H1 (cell line): ENCODE results near the gene USF1. TPM values are rescaled to one million over a fixed set of nuclear protein-coding genes. Genes with fewer than 3 reads are reported as not detected.

ENCODE experiments used
- CTCF ChIA-PET: fragments of 300-600 bp; sonication (Branson Sonifier 250); formaldehyde crosslinking; loops from one replicate; lab custom pipeline; 2021; ENCODE audit not compliant: partially characterized antibody; lab: Charles Lee
- POLR2A ChIA-PET: fragments of 300-600 bp; sonication (Branson Sonifier 250); formaldehyde crosslinking; loops from one replicate; lab custom pipeline; 2021; ENCODE audit warnings: inconsistent platforms; ENCODE audit not compliant: partially characterized antibody; lab: Charles Lee
- DNase-seq, 2 experiments: peaks; one replicate each; pipeline versions ENCODE4 v3.0.0 to v3.0.0-alpha.2; 2010 to 2022; ENCODE audit warnings: low spot score in 2 of 2, low read depth in 1 of 2, mixed read lengths in 1 of 2
- FAIRE-seq: peaks from 2 replicates; lab custom pipeline; 2011; peaks lifted over from hg19 to GRCh38; lab: Jason Lieb, UNC
- H2AFZ ChIP-seq: 2 replicates; pipeline ENCODE4 v1.8.1; 2012; ENCODE audit warnings: low read length, inconsistent platforms
- H2AK5ac ChIP-seq: 2 replicates; pipeline ENCODE4 v1.6.1; 2013; ENCODE audit warnings: low read depth, low read length
- H2BK120ac ChIP-seq: replicated peaks from 2 replicates; pipeline ENCODE3; 2013; ENCODE audit warnings: low read depth, low read length, inconsistent platforms
- H2BK12ac ChIP-seq: 2 replicates; pipeline ENCODE4 v1.6.1; 2013; ENCODE audit warnings: low read depth, low read length
- H2BK15ac ChIP-seq: 2 replicates; pipeline ENCODE4 v1.6.1; 2013; ENCODE audit warnings: low read length
- H2BK20ac ChIP-seq: 2 replicates; pipeline ENCODE4 v1.6.1; 2013; ENCODE audit warnings: low read length
- H2BK5ac ChIP-seq: 2 replicates; pipeline ENCODE4 v1.6.1; 2013; ENCODE audit warnings: low read depth, low read length
- H3K14ac ChIP-seq: 2 replicates; pipeline ENCODE4 v1.6.1; 2013; ENCODE audit warnings: inconsistent platforms; ENCODE audit not compliant: insufficient read length
- H3K18ac ChIP-seq: 2 replicates; pipeline ENCODE4 v1.6.1; 2013; ENCODE audit warnings: low read length; ENCODE audit errors: extremely low read depth
- H3K23ac ChIP-seq: 2 replicates; pipeline ENCODE4 v1.6.1; 2013; ENCODE audit warnings: inconsistent platforms; ENCODE audit not compliant: insufficient read length
- H3K23me2 ChIP-seq: 2 replicates; pipeline ENCODE4 v1.6.1; 2013; ENCODE audit warnings: low read depth, low read length
- H3K27ac ChIP-seq: 2 replicates; pipeline ENCODE4 v1.6.1; 2011; ENCODE audit warnings: low read depth, low read length, inconsistent platforms
- H3K27me3 ChIP-seq, 4 experiments: replicated peaks in 1 of 4; 1 replicate in 1 of 4; 2 replicates in 3 of 4; pipeline versions ENCODE4 v1.6.1 to v1.8.1; 2011 to 2013; ENCODE audit warnings: low read length in 3 of 4, mild to moderate bottlenecking in 3 of 4, inconsistent platforms in 2 of 4, mixed read lengths in 2 of 4, moderate library complexity in 1 of 4; ENCODE audit not compliant: control insufficient read depth in 3 of 4, insufficient read depth in 3 of 4; ENCODE audit errors: extremely low read depth in 1 of 4
- H3K36me3 ChIP-seq, 4 experiments: 2 replicates each; pipeline versions ENCODE4 v1.6.1 to v1.8.1; 2011 to 2013; ENCODE audit warnings: mild to moderate bottlenecking in 4 of 4, low read length in 3 of 4, moderate library complexity in 2 of 4, control low read depth in 1 of 4, inconsistent platforms in 1 of 4; ENCODE audit not compliant: insufficient read depth in 4 of 4, control insufficient read depth in 2 of 4
- H3K4ac ChIP-seq: replicated peaks from 2 replicates; pipeline ENCODE3; 2013; ENCODE audit warnings: low read length, low read depth, mixed read lengths, inconsistent platforms; ENCODE audit not compliant: insufficient read length
- H3K4me1 ChIP-seq, 4 experiments: replicated peaks in 1 of 4; 1 replicate in 1 of 4; 2 replicates in 3 of 4; pipeline versions ENCODE4 v1.6.1 to v1.8.1; 2011 to 2013; ENCODE audit warnings: low read length in 3 of 4, inconsistent platforms in 2 of 4, mixed read lengths in 1 of 4; ENCODE audit not compliant: insufficient read depth in 4 of 4, control insufficient read depth in 3 of 4
- H3K4me2 ChIP-seq, 2 experiments: 2 replicates each; pipeline versions ENCODE4 v1.6.1 to v1.8.1; 2011 to 2013; ENCODE audit warnings: low read depth in 2 of 2, low read length in 2 of 2, control low read depth in 1 of 2, inconsistent platforms in 1 of 2, mild to moderate bottlenecking in 1 of 2; ENCODE audit not compliant: insufficient read depth in 1 of 2
- H3K4me3 ChIP-seq, 4 experiments: fragments of 200-600, 300-600 bp in 1 of 4; sonication (generic), shearing (Covaris generic), sonication (Bioruptor Twin) in 1 of 4; 2 replicates each; pipeline versions ENCODE4 v1.5.1 to v1.8.1; 2011 to 2016; ENCODE audit warnings: low read length in 4 of 4, low read depth in 3 of 4, control low read depth in 2 of 4, inconsistent platforms in 2 of 4, mild to moderate bottlenecking in 2 of 4, mixed read lengths in 1 of 4, moderate library complexity in 1 of 4; ENCODE audit not compliant: insufficient read depth in 2 of 4; ENCODE audit errors: extremely low read depth in 1 of 4
- H3K56ac ChIP-seq: replicated peaks from 2 replicates; pipeline ENCODE3; 2013; ENCODE audit warnings: low read depth, mild to moderate bottlenecking, mixed read lengths, low read length, inconsistent platforms; ENCODE audit not compliant: insufficient read length
- H3K79me1 ChIP-seq: 2 replicates; pipeline ENCODE4 v1.6.1; 2013; ENCODE audit warnings: low read depth, low read length, control low read depth
- H3K79me2 ChIP-seq, 2 experiments: 2 replicates each; pipeline versions ENCODE4 v1.6.1 to v1.8.1; 2012 to 2013; ENCODE audit warnings: low read length in 2 of 2, mild to moderate bottlenecking in 2 of 2, inconsistent platforms in 1 of 2; ENCODE audit not compliant: insufficient read depth in 2 of 2, control insufficient read depth in 1 of 2
- H3K9ac ChIP-seq, 4 experiments: replicated peaks in 1 of 4; 1 replicate in 1 of 4; 2 replicates in 3 of 4; pipeline versions ENCODE4 v1.6.1 to v1.8.1; 2011 to 2013; ENCODE audit warnings: low read depth in 3 of 4, low read length in 3 of 4, control low read depth in 2 of 4, mild to moderate bottlenecking in 2 of 4, moderate library complexity in 2 of 4, inconsistent platforms in 1 of 4; ENCODE audit errors: extremely low read depth in 1 of 4
- H3K9me3 ChIP-seq, 2 experiments: 2 replicates each; pipeline versions ENCODE4 v1.6.1 to v1.8.1; 2012 to 2013; ENCODE audit warnings: mild to moderate bottlenecking in 2 of 2, moderate library complexity in 2 of 2, control low read depth in 1 of 2, inconsistent platforms in 1 of 2, low read depth in 1 of 2, low read length in 1 of 2, mixed read lengths in 1 of 2; ENCODE audit not compliant: insufficient read depth in 2 of 2
- H4K20me1 ChIP-seq, 2 experiments: replicated peaks in 1 of 2; 2 replicates each; pipeline versions ENCODE3 to v1.8.1; 2011 to 2013; ENCODE audit warnings: inconsistent platforms in 2 of 2, low read length in 2 of 2, mild to moderate bottlenecking in 1 of 2; ENCODE audit not compliant: insufficient read depth in 2 of 2, control insufficient read depth in 1 of 2
- H4K5ac ChIP-seq: 2 replicates; pipeline ENCODE4 v1.6.1; 2013; ENCODE audit warnings: low read length, low read depth, mixed read lengths, inconsistent platforms; ENCODE audit not compliant: insufficient read length
- H4K8ac ChIP-seq: 2 replicates; pipeline ENCODE4 v1.8.0; 2013; ENCODE audit warnings: mild to moderate bottlenecking, moderate library complexity, low read length, inconsistent platforms; ENCODE audit not compliant: insufficient read depth; ENCODE audit errors: extremely low read depth
- H4K91ac ChIP-seq: replicated peaks from 2 replicates; pipeline ENCODE3; 2013; ENCODE audit warnings: low read length, mixed read lengths, inconsistent platforms; ENCODE audit not compliant: insufficient read length
- ASH2L ChIP-seq: fragments of 200-600, 300-600 bp; sonication (generic); IDR thresholded peaks from one replicate; pipeline ENCODE4 v1.7.1; 2017; ENCODE audit warnings: low read length
- CHD1 ChIP-seq: IDR thresholded peaks from 2 replicates; pipeline ENCODE4 v1.6.1; 2012; ENCODE audit warnings: low read depth, low read length, improper control_type of control experiment
- WGBS, 2 experiments: shearing (Covaris generic) in 1 of 2; methylation state at CpG; one replicate each; pipeline versions ENCODE4 v1.1.6 to v1.1.7; 2013 to 2015; ENCODE audit warnings: low lambda C conversion rate in 2 of 2, mixed read lengths in 2 of 2, inconsistent platforms in 1 of 2, low coverage in 1 of 2, missing lambda C conversion rate in 1 of 2; ENCODE audit not compliant: insufficient replicate concordance in 2 of 2, insufficient coverage in 1 of 2, insufficient read length in 1 of 2; ENCODE audit errors: extremely low coverage in 1 of 2, missing lambda C conversion rate in 1 of 2; 5-methylcytosine and 5-hydroxymethylcytosine counted together
- polyA plus RNA-seq, 7 experiments: library from polyadenylated mRNA; depleted of rRNA in 3 of 7; stranded (reverse) in 5 of 7; unstranded in 2 of 7; fragments of >200 nt in 5 of 7; fragments of 200-250 nt in 2 of 7; gene quantifications; 1 replicate in 5 of 7; 2 replicates in 1 of 7; 4 replicates in 1 of 7; pipeline versions ENCODE4 v1.2.1 to v1.2.3, GENCODE V29; 2011 to 2013; ENCODE audit warnings: missing spikeins in 2 of 7, mixed read lengths in 2 of 7
- total RNA-seq: library from RNA; stranded (reverse); fragmentation: NEBNext Ultra II Directional; extraction: Animal tissue kit (Norgen Biotek cat#: 25700); gene quantifications from 2 replicates; pipeline ENCODE4 v1.2.1, GENCODE V29; 2021

Gene USF1
- total and polyA plus RNA-seq, 2 of the 8 experiments (the other 6 are each of a cell fraction or from before 2014, with no cell fraction given) = 45.7 to 68.9 TPM

DNA sequence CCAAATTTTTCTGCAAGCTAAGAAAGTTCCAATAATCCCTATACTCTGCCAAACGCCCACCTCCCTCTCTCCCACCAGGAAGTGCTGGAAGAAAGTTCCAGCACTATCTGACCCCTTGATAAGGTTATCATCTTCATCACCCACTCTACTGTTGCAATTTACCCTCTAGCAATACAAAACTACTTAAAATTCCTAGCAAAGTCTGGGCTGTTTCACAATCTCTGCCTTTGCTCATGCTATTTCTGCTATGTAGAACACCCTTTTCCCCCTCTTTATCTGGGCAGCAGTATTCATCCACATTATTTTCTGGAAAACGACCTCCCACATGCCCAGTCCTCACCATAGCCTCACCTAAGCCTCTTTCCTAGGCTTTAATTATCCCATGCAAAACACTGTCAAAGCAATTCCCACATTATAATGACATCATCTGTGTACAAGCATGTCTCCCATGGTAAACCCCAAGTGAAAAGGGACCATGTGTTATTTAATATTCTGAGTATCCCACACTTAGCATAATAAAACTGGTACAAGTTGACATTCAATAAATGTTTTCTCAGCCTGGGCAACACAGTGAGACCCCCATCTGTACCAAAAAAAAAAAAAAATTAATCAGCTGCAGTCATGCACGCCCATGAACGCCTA is 36.8 kb downstream of the USF1 start:
- no peak for FAIRE-seq
- Histone ChIP-seq H3K18ac (no peak overlapping the region), H3K9ac (no peak overlapping the region), H2BK12ac (no peak overlapping the region), H4K20me1 (peaks cover 7 to 26% of the 10 kb centered on the region in 2 experiments), H3K23ac (no peak overlapping the region), H2BK5ac (no peak overlapping the region), H3K23me2 (no peaks in the 10 kb centered on the region), H2BK15ac (no peak overlapping the region), H4K91ac (no peak overlapping the region), H3K4ac (no peak overlapping the region), H3K27me3 (no peaks in the 10 kb centered on the region), H4K8ac (no peak overlapping the region), H3K79me2 (peaks cover 43 to 96% of the 10 kb centered on the region in 2 experiments), H3K14ac (no peak overlapping the region), H2AK5ac (no peak overlapping the region), H4K5ac (no peak overlapping the region), H3K79me1 (peaks cover 13% of the 10 kb centered on the region), H3K56ac (no peak overlapping the region), H3K27ac (no peak overlapping the region), H2AFZ (no peak overlapping the region), H3K36me3 (peaks cover 0 to 11% (median 2%) of the 10 kb centered on the region in 4 experiments; a peak in 3 of 8 replicates), H3K9me3 (no peaks in the 10 kb centered on the region), H2BK20ac (no peak overlapping the region), H3K4me3 (no peak overlapping the region), H3K4me1 (peaks cover 7 to 11% (median 9%) of the 10 kb centered on the region in 4 experiments), H3K4me2 (no peak overlapping the region), H2BK120ac (no peak overlapping the region)
- no peak for DNase-seq
- POLR2A ChIA-PET = interaction anchor here (1.1 to 4.9 kb wide), 2 partner anchors 11 to 12 kb away, joined by 3 to 22 read pairs; partner anchors contain the start of gene F11R
- 90% methylated on average over 4 of the region's 4 CpGs; no CpG with 5 or more reads in 1 of the 2 experiments for WGBS, 2 experiments
- CTCF ChIA-PET = interaction anchor here (9.8 kb wide), 1 partner anchor 11 kb away, joined by 58 read pairs; no protein-coding TSS in a partner anchor
- TF ChIP-seq ASH2L (no peak), CHD1 (no peak)
